Stimulated activated naive B cell treated with anti-CD40 and anti-IgM and Interleukin-4, amounts not matched to agents 10 μg/mL and 1 μg/mL and 100 μg/mL, for 72 hours (primary cell): ENCODE data around the gene GTF2A2.
"Not testable (repeated sequence)": the region's sequence is repeated elsewhere in the genome, so short reads cannot be mapped to it uniquely, and the experiment has no call there.

Experiments used
- ATAC-seq, 2 donors: fragments of 150-1000 bp; cut with Tn5 transposase; replicated peaks; 2 replicates each; pipeline ENCODE4 v1.10.0; 2021; ENCODE audit warnings: moderate library complexity in 1 of 2
- DNase-seq: peaks from one replicate; pipeline ENCODE4 v3.0.0; 2021
- H3K27ac Mint-ChIP-seq: one replicate; pipeline ENCODE4 v1.8.0; 2022; ENCODE audit warnings: mild to moderate bottlenecking, mixed read lengths
- H3K27me3 Mint-ChIP-seq, 2 donors: one replicate each; pipeline ENCODE4 v1.8.0; 2022; ENCODE audit warnings: mixed read lengths in 2 of 2
- H3K36me3 Mint-ChIP-seq, 2 donors: one replicate each; pipeline ENCODE4 v1.8.0; 2022; ENCODE audit warnings: mixed read lengths in 2 of 2, mild to moderate bottlenecking in 1 of 2
- H3K4me1 Mint-ChIP-seq, 2 donors: one replicate each; pipeline ENCODE4 v1.8.0; 2022; ENCODE audit warnings: mixed read lengths in 2 of 2, mild to moderate bottlenecking in 1 of 2
- H3K4me3 Mint-ChIP-seq, 2 donors: one replicate each; pipeline ENCODE4 v1.8.0; 2022; ENCODE audit warnings: mild to moderate bottlenecking in 2 of 2, mixed read lengths in 2 of 2, moderate library complexity in 1 of 2
- H3K9me3 Mint-ChIP-seq, 2 donors: one replicate each; pipeline ENCODE4 v1.8.0; 2022; ENCODE audit warnings: mixed read lengths in 2 of 2, mild to moderate bottlenecking in 1 of 2

GTF2A2 gene, protein sequence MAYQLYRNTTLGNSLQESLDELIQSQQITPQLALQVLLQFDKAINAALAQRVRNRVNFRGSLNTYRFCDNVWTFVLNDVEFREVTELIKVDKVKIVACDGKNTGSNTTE

DNA sequence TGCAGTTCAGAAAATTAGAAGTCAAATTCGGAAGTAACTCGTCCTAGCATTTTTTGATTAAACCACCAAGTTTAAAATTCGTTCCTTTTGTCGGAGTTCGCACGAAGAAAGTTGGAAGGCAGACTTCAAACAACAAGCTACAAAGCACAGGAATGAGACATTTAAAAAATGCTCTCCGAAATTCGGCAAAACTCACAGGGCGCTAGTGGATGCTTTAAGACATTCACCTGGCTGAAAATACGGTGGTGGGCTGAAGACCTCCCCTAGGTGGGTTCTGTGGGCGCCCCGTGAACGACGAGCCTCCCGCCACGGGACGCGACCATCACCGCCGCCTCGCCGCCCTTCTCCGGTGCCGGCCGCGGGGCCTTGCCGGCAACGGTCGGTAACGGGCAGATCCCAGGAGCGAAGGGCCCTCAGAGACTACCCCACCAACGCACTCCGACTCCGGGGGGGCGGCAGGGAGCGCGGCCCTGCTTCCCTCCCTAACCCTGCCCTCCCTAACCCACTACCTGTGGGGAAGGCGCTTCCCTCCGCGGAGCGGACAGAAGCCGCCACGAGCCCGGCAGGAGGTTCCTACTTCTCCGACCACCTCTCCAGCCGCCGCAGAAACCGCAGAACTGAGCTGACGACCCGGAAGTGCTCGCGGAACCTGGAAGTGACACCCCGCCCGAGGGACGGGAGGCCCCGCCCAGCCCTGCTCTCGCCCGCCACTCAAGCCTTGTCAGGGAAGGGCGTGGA is at the start of gene GTF2A2:
TSS of gene GTF2A2 (minus strand) at position 619 of the 738 bp plus-strand sequence. CDS start 5,238 bp downstream, outside the sequence.
- no peak within 1 kb of the TSS for H3K4me3 Mint-ChIP-seq
- DNase-seq (peak; percentile 91), ATAC-seq (peak; percentile 99 to 100)
- no peaks in the 10 kb centered on the region for H3K9me3 Mint-ChIP-seq
- peaks cover 6 to 13% of the 10 kb centered on the region in 2 donors for H3K4me1 Mint-ChIP-seq
- H3K27me3 Mint-ChIP-seq = no peaks in the 10 kb centered on the region
- H3K27ac Mint-ChIP-seq = no peak within 1 kb of the TSS
- H3K36me3 Mint-ChIP-seq = peaks cover 14 to 30% of the 10 kb centered on the region in 2 donors

DNA sequence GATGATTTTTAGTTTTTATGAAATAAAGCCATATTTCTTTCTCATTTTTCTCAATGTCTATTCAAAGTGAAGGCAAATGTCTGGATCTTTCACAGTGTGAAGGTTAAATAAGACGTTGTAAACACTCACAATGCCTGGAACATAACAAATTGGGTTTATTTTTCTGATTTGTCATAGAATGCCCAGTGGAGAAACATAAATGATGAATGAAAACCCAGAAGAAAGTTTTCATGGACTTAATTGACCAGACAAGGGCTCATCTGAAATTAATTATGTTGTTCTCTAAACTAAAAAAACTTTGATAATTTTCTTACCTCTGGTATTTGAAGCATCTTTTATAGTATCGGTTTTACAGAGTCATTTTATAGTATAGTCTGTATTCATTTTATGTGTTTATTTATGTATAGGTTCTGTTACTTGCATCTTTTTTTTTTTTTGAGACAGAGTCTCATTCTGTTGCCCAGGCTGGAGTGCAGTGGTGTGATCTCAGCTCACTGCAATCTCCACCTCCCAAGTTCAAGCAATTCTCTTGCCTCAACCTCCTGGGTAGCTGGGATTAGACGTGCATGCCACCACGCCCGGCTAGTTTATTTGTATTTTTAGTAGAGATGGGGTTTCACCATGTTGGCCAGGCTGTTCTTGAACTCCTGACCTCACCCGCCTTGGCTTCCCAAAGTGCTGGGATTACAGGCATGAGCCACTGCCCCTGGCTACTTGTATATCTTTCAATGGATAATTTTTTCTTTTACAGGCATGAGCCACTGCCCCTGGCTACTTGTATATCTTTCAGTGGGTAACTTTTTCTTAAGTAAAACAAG is 46.9 kb upstream of the GTF2A2 start:
- peaks cover 0 to 3% of the 10 kb centered on the region in 2 donors for H3K36me3 Mint-ChIP-seq
- DNase-seq = no peak

DNA sequence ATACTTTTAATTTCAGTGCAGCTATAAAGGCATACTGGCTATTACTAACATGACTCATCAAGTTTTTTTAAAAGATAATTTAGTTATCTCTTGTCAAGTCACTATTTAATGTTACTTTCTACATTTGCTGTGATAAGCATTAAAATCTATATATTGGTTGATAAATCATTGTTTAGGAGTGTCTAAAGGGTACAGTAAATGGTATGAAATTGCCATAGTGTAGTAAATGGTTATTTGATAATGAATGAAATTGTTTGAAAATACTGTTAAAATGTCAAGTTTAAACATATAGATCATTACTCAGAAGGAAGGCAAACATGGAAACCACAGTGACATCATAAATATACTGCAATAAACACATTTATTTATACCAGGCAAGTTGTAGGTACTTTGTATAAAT is 45.0 kb upstream of the GTF2A2 start:
- Mint-ChIP-seq H3K36me3 (no peaks in the 10 kb centered on the region), H3K4me3 (no peak overlapping the region), H3K4me1 (no peaks in the 10 kb centered on the region), H3K27ac (no peak overlapping the region), H3K27me3 (peaks cover 5 to 10% of the 10 kb centered on the region in 2 donors), H3K9me3 (no peaks in the 10 kb centered on the region)
- ATAC-seq (no peak), DNase-seq (no peak)

More for the DNA sequence above, 46.9 kb upstream of the GTF2A2 start:
- Mint-ChIP-seq H3K4me1 (no peaks in the 10 kb centered on the region), H3K27ac (no peak overlapping the region), H3K4me3 (no peak overlapping the region), H3K27me3 (peaks cover 5 to 10% of the 10 kb centered on the region in 2 donors), H3K9me3 (no peaks in the 10 kb centered on the region)
- ATAC-seq = no peak

DNA sequence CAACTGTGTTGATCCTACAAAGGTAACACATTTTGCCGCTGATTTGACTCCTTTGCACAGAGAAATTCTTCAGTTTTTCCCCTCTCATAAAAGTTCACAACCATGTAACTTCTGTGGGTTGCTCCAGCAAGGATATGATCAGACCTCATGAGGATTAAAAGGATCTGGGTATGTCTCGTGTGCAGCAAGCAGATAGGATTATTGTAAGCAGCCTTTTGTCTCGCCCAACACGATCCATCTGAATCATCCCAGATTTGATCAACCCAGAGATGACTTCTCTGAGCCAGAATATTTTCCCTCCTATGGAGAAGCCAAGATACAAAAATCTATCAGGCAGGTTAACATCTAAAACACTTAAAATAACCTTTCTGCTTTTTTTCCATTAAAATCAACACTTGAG is 44.6 kb upstream of the GTF2A2 start:
- Mint-ChIP-seq H3K4me1 (no peaks in the 10 kb centered on the region), H3K4me3 (no peak overlapping the region), H3K27ac (peak overlapping the region; percentile 14), H3K9me3 (no peaks in the 10 kb centered on the region), H3K36me3 (no peaks in the 10 kb centered on the region), H3K27me3 (peaks cover 5% of the 10 kb centered on the region in 2 donors)
- DNase-seq = no peak
- no peak for ATAC-seq

DNA sequence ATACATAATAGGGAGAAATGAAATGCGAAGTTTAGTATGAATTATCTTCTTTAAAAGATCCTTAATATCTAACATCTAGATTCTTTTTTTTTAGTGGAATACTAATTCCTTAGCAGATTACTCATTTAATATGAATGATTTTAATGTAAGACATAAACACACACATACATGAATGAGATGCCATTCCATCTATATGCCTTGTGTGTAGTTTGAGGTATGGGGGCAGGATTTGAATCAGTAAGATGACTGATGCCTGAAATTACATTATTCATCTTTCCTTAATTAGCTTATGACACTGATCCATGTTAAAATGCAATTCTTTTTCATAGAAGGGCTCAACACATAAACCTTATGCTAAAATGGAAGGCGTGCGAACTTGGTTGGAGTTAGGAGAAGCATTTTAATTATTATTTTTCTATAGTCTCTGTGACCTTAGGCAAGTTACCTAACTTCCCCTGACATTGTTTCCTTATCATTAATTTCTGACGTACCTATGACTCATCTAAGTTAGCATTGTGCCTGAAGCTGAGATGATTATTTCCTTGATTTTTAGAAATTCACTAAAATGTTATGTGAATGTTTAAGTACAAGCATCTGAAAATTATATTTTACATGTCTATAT is 42.6 kb upstream of the GTF2A2 start:
- ATAC-seq (no peak), DNase-seq (no peak)
- no peaks in the 10 kb centered on the region for H3K36me3 Mint-ChIP-seq

DNA sequence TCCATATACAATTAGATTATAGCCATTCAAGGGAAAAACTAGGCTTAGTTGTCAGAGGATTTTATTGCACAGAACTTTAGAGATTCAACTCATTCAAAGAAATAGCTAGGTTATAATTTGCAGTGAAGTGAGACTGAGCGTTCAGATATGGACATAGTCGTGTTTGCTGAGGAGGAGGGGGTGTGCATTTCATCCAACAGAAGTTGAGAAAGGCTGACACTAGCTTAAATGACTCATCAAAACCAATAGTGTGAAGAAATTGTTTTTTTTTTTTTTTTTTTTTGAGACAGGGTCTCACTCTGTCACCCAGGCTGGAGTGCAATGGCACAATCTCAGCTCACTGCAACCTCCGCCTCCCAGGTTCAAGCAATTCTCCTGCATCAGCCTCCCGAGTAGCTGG is 40.8 kb upstream of the GTF2A2 start:
- H3K27ac Mint-ChIP-seq, H3K27me3 Mint-ChIP-seq, H3K4me3 Mint-ChIP-seq, H3K9me3 Mint-ChIP-seq, ATAC-seq, H3K4me1 Mint-ChIP-seq, DNase-seq, H3K36me3 Mint-ChIP-seq: not testable (repeated sequence)

More for the DNA sequence above, 42.6 kb upstream of the GTF2A2 start:
- H3K27me3 Mint-ChIP-seq = no peaks in the 10 kb centered on the region
- H3K4me3 Mint-ChIP-seq = no peak overlapping the region
- H3K27ac Mint-ChIP-seq = no peak overlapping the region
- peaks cover 0 to 4% of the 10 kb centered on the region in 2 donors for H3K4me1 Mint-ChIP-seq
- no peaks in the 10 kb centered on the region for H3K9me3 Mint-ChIP-seq

DNA sequence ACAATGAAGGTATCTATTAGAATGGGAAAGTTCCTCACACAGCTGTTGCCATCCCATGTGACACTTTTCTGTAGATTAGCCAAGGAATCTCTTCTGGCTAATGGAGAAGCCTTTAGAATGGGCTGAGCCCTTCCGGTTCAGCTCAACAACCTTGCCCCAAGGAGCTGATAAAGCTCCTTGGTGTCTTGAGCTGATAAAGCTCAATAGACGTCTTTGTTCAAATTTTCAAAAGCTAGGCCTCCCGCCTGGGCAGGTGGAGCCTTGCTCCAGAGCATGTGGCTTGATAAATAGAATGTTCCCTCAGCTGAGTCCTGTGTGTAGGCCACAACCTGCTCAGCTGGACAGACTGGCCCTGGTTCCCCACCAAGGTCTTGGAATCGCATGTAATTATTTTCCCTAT is 39.0 kb upstream of the GTF2A2 start:
- ATAC-seq = no peak
- Mint-ChIP-seq H3K4me1 (peaks cover 4 to 9% of the 10 kb centered on the region in 2 donors), H3K9me3 (no peaks in the 10 kb centered on the region), H3K27me3 (no peaks in the 10 kb centered on the region), H3K27ac (no peak overlapping the region), H3K36me3 (no peaks in the 10 kb centered on the region), H3K4me3 (no peak overlapping the region)
- DNase-seq = no peak

DNA sequence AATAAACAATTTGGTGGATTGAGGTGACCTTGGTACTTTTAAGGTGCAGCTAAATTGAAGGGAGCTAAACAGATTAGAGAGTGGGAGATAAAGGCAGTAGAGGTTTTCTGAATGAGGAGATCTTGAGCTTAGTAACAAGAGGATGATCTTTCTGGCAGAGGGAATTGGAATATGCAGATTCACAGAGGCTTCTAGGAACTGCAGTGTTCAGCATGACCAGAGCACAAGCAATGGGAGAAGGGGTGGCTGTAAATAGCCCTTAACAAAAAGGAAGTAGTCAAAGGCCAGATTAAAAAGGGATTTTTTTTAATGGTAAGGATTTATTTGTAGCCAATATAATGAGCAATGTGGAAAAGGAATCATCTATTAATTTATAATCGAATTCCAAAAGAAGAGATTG is 37.5 kb upstream of the GTF2A2 start:
- H3K27ac Mint-ChIP-seq = no peak overlapping the region
- no peaks in the 10 kb centered on the region for H3K27me3 Mint-ChIP-seq
- no peaks in the 10 kb centered on the region for H3K36me3 Mint-ChIP-seq
- no peak for ATAC-seq
- no peak overlapping the region for H3K4me3 Mint-ChIP-seq
- no peaks in the 10 kb centered on the region for H3K9me3 Mint-ChIP-seq
- peaks cover 5 to 21% of the 10 kb centered on the region in 2 donors for H3K4me1 Mint-ChIP-seq
- no peak for DNase-seq

DNA sequence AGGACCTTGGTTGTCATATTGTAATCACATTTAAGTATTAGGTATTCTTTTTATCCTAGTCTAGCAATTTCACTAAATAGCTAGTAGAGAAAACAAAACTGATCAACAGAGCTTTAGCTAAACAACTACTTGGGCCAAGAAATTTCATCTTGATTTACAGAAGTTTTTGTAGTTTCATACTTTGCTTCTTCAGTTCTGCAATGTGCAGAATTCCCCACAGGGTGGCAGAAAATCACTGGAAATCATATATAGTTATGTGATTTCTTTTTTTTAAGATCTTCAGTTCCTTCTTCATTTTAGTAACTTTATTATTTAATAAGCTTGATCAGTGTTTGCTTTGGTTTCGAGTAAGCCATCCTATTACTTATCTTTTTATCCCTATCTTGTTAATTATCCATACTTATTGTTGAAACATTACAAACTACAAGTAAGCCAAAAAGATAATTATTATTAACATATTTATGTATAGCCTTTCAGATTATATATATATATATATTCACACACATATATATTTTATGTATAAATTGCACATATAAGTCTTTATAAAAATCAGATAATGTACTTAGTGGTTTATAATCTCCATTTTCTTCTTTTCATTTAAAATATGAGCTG is 34.0 kb upstream of the GTF2A2 start:
- no peak for DNase-seq
- Mint-ChIP-seq H3K27me3 (no peaks in the 10 kb centered on the region), H3K9me3 (no peaks in the 10 kb centered on the region), H3K4me1 (peaks cover 16 to 39% of the 10 kb centered on the region in 2 donors), H3K4me3 (no peak overlapping the region), H3K27ac (peak overlapping the region; percentile 84), H3K36me3 (peaks cover 9 to 11% of the 10 kb centered on the region in 2 donors)
- ATAC-seq = no peak

DNA sequence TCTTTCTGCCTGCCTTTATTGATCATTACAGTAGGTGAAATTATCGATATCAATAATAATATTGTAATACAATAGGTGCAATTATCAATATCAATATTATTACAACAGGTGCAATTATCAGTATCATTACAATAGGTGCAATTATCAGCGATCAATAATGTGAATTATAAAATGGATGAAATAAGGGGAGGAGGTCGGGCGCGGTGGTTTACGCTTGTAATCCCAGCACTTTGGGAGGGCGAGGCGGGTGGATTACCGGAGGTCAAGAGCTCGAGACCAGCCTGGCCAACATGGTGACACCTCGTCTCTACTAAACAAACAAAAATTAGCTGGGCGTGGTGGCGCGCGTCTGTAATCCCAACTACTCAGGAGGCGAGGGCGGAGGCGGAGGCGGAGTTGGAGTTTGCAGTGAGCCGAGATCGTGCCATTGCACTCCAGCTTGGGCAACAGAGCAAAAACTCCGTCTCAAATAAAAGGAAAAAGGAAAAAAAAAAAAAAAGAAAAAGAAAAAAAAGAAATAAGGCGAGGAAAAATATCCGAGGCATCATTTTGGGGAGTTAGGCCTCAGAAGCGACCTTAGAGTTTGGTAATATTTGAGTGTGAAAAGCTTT is 32.4 kb upstream of the GTF2A2 start:
- Mint-ChIP-seq H3K27me3 (no peaks in the 10 kb centered on the region), H3K27ac (peak overlapping the region; percentile 92), H3K4me1 (peaks cover 18 to 47% of the 10 kb centered on the region in 2 donors), H3K36me3 (peaks cover 9 to 14% of the 10 kb centered on the region in 2 donors), H3K9me3 (no peaks in the 10 kb centered on the region), H3K4me3 (peak overlapping the region; percentile 83 to 88)
- DNase-seq = peak; percentile 46
- ATAC-seq = peak; percentile 28 to 29

DNA sequence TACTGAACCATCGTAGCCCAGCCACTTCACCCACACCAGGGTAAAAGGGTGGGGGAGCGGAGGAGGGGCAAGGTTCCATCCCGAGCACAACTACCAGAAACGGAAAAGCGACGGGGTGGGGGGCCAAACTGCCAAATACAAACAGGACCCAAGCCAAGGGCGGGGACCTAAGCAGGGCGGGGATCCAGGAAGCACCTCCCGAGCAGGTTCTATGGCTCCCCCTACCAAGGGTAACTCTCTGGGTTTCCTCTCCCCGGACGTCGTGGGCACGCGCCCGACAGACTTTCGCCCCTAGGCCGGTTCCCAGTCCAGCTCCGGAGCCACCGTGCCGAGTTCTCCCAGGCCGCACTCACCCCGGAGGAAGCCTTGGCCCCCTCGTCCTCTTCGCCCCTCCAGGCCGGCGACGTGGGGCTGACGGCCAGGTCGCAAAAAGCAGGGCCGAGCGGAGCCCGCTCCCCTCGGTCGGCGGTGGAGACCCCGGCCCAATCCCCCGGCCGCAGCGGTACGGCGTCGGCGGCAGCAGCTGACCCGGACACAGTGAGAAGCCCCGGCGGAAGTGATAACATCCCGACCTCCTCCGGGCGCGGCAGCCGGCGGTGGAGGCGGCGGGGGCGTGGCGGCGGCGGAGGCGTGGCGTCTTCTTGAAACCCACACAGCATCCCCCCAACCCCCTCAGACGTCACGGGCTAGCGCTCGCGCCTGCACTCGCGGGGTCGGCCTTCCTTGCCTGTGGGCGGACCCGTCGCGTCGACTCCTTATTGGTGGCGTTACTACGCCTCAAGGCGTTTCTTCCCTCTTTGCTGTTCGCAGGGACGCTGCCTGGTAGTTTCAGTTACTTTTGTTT is 31.7 kb upstream of the GTF2A2 start, which contains the start of gene BNIP2:
TSS of gene BNIP2 (minus strand) at position 539 of the 844 bp plus-strand sequence. CDS start 6,863 bp downstream, outside the sequence.
- no peaks in the 10 kb centered on the region for H3K27me3 Mint-ChIP-seq
- peak; percentile 95 for DNase-seq
- ATAC-seq = peak; percentile 82 to 86
- peaks cover 16 to 43% of the 10 kb centered on the region in 2 donors for H3K4me1 Mint-ChIP-seq
- H3K36me3 Mint-ChIP-seq = peaks cover 9 to 14% of the 10 kb centered on the region in 2 donors
- peak within 1 kb of the TSS; percentile 83 to 88 for H3K4me3 Mint-ChIP-seq
- peak within 1 kb of the TSS; percentile 92 for H3K27ac Mint-ChIP-seq
- H3K9me3 Mint-ChIP-seq = no peaks in the 10 kb centered on the region

DNA sequence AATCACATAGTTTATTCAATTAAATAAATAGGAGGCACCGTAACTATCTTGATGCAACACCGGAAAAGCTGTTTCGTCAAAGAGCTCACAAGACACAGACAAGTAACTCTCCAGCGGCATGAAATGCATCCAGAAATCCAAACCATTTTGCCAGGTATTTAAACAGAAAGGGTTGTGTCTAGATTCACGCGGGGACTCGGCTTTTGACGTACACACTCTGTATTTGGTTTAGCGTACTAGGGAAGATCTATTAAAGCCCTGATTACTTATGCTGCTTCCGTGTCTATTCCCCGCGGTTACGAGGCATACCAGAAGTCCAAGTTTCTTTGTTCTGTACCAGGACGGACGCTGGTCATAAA is 31.1 kb upstream of the GTF2A2 start:
- H3K36me3 Mint-ChIP-seq = peaks cover 9 to 14% of the 10 kb centered on the region in 2 donors
- DNase-seq (no peak), ATAC-seq (peak; percentile 3 to 8)
- H3K4me3 Mint-ChIP-seq = peak overlapping the region; percentile 83 to 88
- peak overlapping the region; percentile 92 for H3K27ac Mint-ChIP-seq
- H3K4me1 Mint-ChIP-seq = peaks cover 16 to 43% of the 10 kb centered on the region in 2 donors
- H3K27me3 Mint-ChIP-seq = no peaks in the 10 kb centered on the region
- H3K9me3 Mint-ChIP-seq = no peaks in the 10 kb centered on the region

DNA sequence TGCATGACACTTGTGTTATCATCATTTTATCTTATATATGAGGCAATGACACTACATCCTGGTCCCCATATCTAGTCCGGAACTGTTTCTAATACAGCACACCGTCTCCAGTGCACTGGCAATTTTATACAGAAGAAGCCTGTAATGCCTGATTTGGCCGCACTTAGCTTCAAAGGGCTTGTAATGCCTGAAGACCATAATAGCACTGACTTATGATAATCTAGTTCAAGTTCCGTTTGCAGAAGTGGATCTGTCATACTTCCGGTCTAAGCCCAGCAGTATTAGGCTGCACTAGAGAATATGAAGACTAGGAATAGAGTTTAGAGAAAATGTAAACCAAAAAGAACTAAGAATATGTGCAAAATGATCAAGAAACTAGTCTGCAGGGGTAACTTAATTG is 30.5 kb upstream of the GTF2A2 start:
- Mint-ChIP-seq H3K27me3 (no peaks in the 10 kb centered on the region), H3K4me1 (peaks cover 19 to 43% of the 10 kb centered on the region in 2 donors), H3K27ac (peak overlapping the region; percentile 92), H3K9me3 (no peaks in the 10 kb centered on the region), H3K36me3 (peaks cover 12 to 14% of the 10 kb centered on the region in 2 donors), H3K4me3 (peak overlapping the region; percentile 83 to 88)
- peak; percentile 38 to 40 for ATAC-seq
- no peak for DNase-seq
